Activated T-helper 1 cell treated with anti-CD3 and anti-CD28 coated beads, Interleukin-12 subunit alpha, Interleukin-12 subunit beta, Interleukin-2, Interleukin-4 antibody, amounts not matched to agents 30 ng/mL and 10 ng/mL and 1 ng/mL, durations not matched to agents 14 hours and 24 hours and 36 hours (primary cell): ENCODE data around the gene GLCE. TPM values are rescaled to one million over a fixed set of nuclear protein-coding genes. Genes with fewer than 3 reads are reported as not detected.

Experiments
- DNase-seq: peaks from one replicate; pipeline ENCODE4 v3.0.0; 2021; ENCODE audit warnings: low spot score
- H3K27ac Mint-ChIP-seq: one replicate; pipeline ENCODE4 v1.8.0; 2021; ENCODE audit warnings: mild to moderate bottlenecking, mixed read lengths
- H3K27me3 Mint-ChIP-seq: one replicate; pipeline ENCODE4 v1.8.0; 2022; ENCODE audit warnings: mild to moderate bottlenecking, moderate library complexity, mixed read lengths; ENCODE audit not compliant: insufficient read depth
- H3K36me3 Mint-ChIP-seq: one replicate; pipeline ENCODE4 v1.8.0; 2021; ENCODE audit warnings: low read depth, mixed read lengths
- H3K4me1 Mint-ChIP-seq: one replicate; pipeline ENCODE4 v1.8.0; 2021; ENCODE audit warnings: low read depth, mixed read lengths
- H3K4me3 Mint-ChIP-seq: one replicate; pipeline ENCODE4 v1.8.0; 2021; ENCODE audit warnings: mild to moderate bottlenecking, moderate library complexity, mixed read lengths
- H3K9me3 Mint-ChIP-seq: one replicate; pipeline ENCODE4 v1.8.0; 2021; ENCODE audit warnings: mixed read lengths
- intact Hi-C: fragments of 100-400 bp; cut with micrococcal nuclease; formaldehyde crosslinking; loops from one replicate; pipeline ENCODE4 v1.15.1; 2024
- total RNA-seq: library from RNA; stranded (reverse); gene quantifications from 2 replicates; pipeline ENCODE4 v1.2.3, GENCODE V29; 2022

GLCE gene
- total RNA-seq, 1 donor from 2014 or later: 2.9 TPM

DNA sequence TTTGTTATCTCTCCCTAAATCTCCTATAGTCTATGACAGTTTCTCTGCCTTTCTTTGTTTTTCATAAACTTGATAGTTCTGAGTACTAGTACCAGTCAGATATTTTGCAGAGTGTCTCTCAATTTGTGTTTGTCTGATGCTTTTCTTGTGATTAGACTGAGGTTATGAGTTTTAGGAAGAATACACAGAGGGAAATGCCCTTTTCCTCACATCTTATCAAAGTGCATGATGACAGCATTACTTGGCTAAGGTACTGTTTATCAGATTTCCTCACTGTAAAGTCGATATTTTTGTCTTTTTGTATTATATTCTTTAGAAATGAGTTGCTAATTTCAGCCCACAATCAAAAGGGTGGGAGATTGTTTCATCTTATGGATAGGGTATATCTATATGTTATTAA is 45.6 kb downstream of the GLCE start:
- Mint-ChIP-seq H3K4me1 (no peaks in the 10 kb centered on the region), H3K27ac (no peak overlapping the region), H3K4me3 (no peak overlapping the region), H3K9me3 (no peaks in the 10 kb centered on the region), H3K27me3 (peaks cover 4% of the 10 kb centered on the region), H3K36me3 (no peaks in the 10 kb centered on the region)
- intact Hi-C loops: no loop called here
- DNase-seq: no peak

DNA sequence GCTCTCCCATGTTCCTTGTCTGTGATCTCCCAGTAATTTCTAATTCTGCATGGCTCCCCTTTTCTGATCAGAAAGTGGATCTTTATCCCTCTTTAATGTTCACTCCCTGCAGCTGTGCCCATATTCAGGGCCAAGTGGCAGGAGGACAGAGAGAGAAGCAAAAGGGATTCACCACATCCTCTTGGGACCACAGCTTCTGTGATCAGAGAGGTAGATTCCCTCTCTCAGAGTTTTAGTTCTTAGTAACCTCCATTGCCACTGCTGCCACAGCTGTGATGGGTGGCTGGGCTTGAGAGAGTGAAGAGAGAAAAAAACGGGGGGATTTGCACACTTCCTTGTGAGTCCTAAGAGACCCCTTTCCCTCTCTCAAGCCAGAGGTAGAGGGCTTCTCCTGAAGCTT is 49.2 kb downstream of the GLCE start:
- Mint-ChIP-seq H3K4me3 (no peak overlapping the region), H3K36me3 (no peaks in the 10 kb centered on the region), H3K4me1 (no peaks in the 10 kb centered on the region), H3K27ac (no peak overlapping the region), H3K27me3 (peaks cover 4% of the 10 kb centered on the region), H3K9me3 (no peaks in the 10 kb centered on the region)
- no peak for DNase-seq
- intact Hi-C loops: no loop called here

DNA sequence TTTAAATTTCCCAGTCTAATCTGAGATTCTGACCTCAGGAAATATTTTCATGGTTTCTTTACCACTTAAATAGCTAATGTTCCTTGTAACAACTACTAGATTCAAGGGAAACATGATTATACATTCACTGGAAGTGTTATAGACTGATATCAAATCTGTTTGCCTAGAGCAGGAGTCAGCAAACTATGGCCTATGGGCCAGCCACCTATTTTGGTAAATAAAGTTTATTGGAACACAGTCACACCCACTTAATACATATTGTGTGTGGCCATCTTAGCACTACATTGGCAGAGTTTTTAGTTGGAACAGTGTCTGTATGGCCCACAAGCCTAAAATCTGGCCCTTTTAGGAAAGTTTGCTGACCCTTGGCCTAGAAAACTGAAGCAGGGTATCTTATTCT is 50.1 kb downstream of the GLCE start:
- Mint-ChIP-seq H3K4me3 (no peak overlapping the region), H3K9me3 (no peaks in the 10 kb centered on the region), H3K4me1 (no peaks in the 10 kb centered on the region), H3K27ac (no peak overlapping the region), H3K27me3 (peaks cover 4% of the 10 kb centered on the region), H3K36me3 (no peaks in the 10 kb centered on the region)
- no peak for DNase-seq
- intact Hi-C loops: no loop called here

DNA sequence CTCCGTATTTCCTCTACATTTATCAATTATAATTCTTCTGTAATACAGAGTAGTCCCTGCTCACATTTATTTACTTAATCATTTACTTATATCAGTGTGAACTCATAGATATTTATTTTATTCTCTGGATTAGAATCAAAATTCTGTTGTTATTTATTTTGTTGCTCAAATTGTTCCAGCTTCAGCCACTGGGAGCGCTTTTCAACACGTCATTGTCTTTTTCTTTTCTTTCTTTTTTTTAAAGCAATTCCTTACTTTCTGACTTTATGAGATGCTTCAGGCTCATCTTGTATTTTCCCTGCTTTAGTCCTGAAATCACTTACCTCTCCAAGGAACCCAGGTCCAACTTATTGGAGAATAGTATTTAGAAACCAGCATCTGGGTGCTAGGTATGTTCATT is 53.4 kb downstream of the GLCE start:
- H3K27ac Mint-ChIP-seq: no peak overlapping the region
- no peaks in the 10 kb centered on the region for H3K9me3 Mint-ChIP-seq
- DNase-seq: no peak
- H3K4me3 Mint-ChIP-seq: no peak overlapping the region
- no peaks in the 10 kb centered on the region for H3K36me3 Mint-ChIP-seq
- no peaks in the 10 kb centered on the region for H3K27me3 Mint-ChIP-seq
- H3K4me1 Mint-ChIP-seq: no peaks in the 10 kb centered on the region
- intact Hi-C loops: no loop called here

DNA sequence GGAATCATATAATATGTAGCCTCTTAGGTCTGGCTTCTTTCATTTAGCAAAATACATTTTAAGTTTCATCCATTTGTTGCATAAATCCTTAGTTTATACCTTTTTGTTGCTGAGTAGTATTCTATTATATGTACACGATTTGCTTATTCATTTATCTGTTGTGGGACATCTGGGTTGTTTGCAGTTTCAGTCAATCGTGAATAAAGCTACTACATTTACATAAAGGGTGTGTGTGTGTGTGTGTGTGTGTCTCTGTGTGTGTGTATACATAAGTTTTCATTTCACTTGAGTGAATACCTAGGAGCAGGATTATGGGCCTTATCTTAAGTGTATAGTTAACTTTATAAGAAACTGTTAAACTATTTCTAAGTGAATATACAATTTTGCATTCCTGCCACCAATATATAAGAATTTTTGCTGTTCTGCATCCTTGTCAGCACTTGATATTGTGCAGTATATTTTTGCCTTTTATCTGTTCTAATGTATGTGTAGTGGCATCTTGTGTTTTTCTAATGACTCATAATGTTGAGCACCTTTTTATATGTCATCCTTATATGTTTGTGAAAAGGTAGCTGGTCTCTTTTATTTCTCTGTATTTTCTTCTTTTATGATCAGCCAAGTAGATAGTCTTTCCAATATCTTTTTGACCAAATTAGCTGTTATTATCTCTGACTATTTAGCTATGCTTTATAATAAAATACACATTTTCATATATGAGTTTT is 55.0 kb downstream of the GLCE start:
- H3K4me3 Mint-ChIP-seq: no peak overlapping the region
- H3K9me3 Mint-ChIP-seq: no peaks in the 10 kb centered on the region
- no peak for DNase-seq
- no peaks in the 10 kb centered on the region for H3K27me3 Mint-ChIP-seq
- no peaks in the 10 kb centered on the region for H3K4me1 Mint-ChIP-seq
- no peak overlapping the region for H3K27ac Mint-ChIP-seq
- intact Hi-C loops: no loop called here
- H3K36me3 Mint-ChIP-seq: no peaks in the 10 kb centered on the region

DNA sequence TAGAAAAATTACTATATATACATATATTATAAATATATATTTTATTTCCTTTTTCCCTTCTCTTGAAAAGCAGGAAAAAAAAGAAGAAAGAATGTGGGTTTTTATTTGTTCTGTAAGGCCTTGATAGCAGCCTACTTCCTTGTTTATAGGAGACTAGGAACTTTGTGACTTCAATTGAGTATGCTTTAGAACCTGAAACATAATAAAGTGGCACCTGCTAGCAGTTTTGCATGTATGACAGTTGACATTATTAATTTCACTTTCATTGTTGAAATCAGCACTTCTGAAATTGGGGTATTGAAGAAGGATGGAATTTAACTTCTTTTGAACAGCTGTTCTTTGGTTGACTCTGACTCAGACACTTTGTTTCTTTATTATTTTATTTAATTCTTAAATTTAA is 56.9 kb downstream of the GLCE start:
- no peak overlapping the region for H3K4me3 Mint-ChIP-seq
- no peaks in the 10 kb centered on the region for H3K27me3 Mint-ChIP-seq
- intact Hi-C loops: no loop called here
- H3K27ac Mint-ChIP-seq: no peak overlapping the region
- H3K4me1 Mint-ChIP-seq: no peaks in the 10 kb centered on the region
- DNase-seq: no peak
- H3K36me3 Mint-ChIP-seq: no peaks in the 10 kb centered on the region
- no peaks in the 10 kb centered on the region for H3K9me3 Mint-ChIP-seq

DNA sequence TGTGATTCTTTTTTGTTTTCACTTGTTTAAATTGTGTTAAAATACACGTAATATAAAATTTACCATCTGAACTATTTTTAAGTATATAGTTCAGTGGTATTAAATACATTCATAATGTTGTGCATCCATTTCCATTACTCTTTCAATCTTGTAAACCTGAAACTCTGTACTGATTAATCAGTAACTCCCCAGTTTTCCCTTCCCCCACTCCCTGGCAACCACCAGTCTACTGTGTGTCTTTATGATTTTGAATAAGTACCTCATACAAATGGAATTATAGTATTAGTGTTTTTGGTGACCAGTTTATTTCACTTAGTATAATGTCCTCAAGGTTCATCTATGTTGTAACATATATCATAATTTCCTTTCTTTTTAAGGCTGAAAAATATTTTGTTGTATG is 59.3 kb downstream of the GLCE start:
- no peak for DNase-seq
- intact Hi-C loops: no loop called here

DNA sequence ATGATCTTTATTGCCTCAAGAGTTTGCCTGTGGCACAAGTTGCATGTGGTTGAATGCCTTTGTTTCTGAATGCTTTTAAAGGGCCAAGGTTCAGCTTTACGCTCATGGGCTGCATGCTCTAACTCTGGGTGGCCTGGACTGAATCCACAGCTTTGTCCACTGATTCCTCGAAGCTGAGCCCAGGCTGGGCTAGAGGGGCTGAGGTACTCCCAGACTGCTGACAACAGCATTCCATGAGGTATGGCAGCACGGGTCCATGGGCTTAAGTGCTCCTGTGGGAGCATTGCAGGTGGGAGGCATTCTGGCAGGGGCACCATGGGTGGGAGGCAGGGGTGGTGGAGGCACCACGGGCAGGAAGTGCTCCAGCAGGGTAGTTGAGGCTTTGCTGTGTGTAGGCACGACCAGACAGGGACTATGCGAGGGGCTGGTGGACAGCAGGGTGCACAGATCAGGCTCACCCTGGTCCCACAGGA is 61.6 kb downstream of the GLCE start:
- H3K4me1 Mint-ChIP-seq: no peaks in the 10 kb centered on the region
- H3K9me3 Mint-ChIP-seq: peaks cover 11% of the 10 kb centered on the region
- no peaks in the 10 kb centered on the region for H3K27me3 Mint-ChIP-seq
- DNase-seq: no peak
- no peak overlapping the region for H3K27ac Mint-ChIP-seq
- H3K36me3 Mint-ChIP-seq: no peaks in the 10 kb centered on the region
- intact Hi-C loops: no loop called here
- H3K4me3 Mint-ChIP-seq: no peak overlapping the region

More for the DNA sequence above, 59.3 kb downstream of the GLCE start:
- H3K4me1 Mint-ChIP-seq: no peaks in the 10 kb centered on the region
- no peaks in the 10 kb centered on the region for H3K36me3 Mint-ChIP-seq
- H3K4me3 Mint-ChIP-seq: no peak overlapping the region
- H3K9me3 Mint-ChIP-seq: peaks cover 11% of the 10 kb centered on the region
- H3K27ac Mint-ChIP-seq: no peak overlapping the region
- H3K27me3 Mint-ChIP-seq: no peaks in the 10 kb centered on the region

DNA sequence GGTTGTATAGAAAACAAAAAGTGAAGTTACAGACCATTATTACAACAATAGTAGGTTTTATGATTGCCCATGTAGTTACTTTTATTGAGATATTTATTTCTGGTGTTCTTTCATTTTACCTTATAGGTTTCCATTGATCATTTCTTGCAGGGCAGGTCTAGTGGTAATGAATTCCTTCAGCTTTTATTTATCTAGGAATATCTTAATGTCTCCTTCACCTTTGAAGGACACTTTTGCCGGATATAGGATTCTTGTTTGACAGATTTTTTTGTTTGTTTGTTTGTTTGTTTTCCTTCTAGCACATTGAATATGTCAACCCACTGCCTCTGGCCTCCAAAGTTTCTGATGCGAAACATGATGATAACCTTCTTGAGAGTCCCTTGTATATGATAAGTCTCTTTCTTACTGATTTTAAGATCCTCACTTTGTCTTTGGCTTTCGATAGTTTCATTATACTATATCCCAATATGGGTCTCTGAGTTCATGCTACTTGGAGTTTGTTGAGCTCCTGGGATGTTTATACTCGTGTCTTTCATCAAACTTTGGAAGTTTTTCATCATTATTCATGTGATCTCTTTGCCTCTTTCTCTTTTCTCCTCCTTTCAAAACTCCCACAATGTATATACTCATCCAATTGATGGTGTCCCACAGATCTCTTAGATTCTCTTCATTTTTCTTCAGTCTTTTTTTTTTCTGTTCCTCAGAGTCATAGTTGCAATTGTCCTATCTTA is 62.8 kb downstream of the GLCE start:
- Mint-ChIP-seq H3K9me3 (peaks cover 11% of the 10 kb centered on the region), H3K4me3 (no peak overlapping the region), H3K27ac (no peak overlapping the region), H3K36me3 (no peaks in the 10 kb centered on the region), H3K27me3 (no peaks in the 10 kb centered on the region), H3K4me1 (no peaks in the 10 kb centered on the region)
- no peak for DNase-seq
- intact Hi-C loops: no loop called here

DNA sequence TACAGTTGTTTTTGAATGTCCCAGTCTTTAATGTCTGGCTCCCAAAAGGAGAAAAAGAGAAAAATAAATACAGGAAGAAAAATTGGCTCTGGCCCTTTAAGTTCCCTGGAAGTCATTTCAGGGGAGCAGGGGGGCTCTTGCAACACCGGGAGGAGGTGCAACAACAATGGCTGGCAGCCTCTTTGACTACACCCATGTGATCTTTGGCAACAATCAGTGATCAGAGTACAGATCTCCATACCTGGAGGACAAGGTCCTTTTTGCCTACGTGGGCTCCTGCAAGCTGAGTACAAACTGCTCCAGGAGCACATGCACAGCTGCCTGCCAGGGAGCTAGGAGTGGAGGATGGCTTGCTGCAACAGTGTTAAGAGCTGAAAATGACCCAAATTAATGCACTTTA is 63.9 kb downstream of the GLCE start:
- intact Hi-C loops: no loop called here
- H3K27me3 Mint-ChIP-seq: no peaks in the 10 kb centered on the region
- H3K27ac Mint-ChIP-seq: no peak overlapping the region
- no peak overlapping the region for H3K4me3 Mint-ChIP-seq
- no peaks in the 10 kb centered on the region for H3K36me3 Mint-ChIP-seq
- H3K9me3 Mint-ChIP-seq: peaks cover 11% of the 10 kb centered on the region
- DNase-seq: no peak
- H3K4me1 Mint-ChIP-seq: no peaks in the 10 kb centered on the region

DNA sequence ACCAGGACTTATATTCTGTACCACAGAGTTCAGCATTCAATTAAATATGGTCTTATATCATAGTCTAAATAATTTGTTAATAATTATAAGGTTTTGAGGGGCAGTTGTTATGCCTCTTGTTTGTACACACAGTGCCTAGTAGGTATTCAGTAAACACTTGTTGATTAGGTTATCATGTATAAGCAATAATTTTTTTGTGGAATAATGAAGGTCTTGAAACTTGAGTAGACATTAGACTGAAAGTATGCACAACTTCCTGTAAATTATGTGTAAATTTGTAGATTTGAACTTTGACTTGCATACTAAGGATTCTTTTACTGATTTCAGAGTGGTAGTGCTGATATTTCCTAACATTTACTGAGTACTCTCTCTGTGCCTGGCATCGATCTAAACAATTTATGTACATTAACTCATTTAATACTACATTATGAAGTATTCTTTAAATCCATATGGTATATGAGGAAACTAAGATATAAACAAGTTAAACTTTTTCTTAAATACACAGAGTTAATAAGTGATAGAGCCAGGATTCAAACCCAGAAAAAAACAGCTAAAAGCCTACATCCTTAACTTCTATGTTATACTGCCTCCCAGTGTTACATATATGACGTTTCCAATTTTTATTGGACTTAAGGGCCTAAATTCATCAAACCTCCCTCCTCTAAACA is 65.1 kb downstream of the GLCE start:
- H3K9me3 Mint-ChIP-seq: peaks cover 11% of the 10 kb centered on the region

DNA sequence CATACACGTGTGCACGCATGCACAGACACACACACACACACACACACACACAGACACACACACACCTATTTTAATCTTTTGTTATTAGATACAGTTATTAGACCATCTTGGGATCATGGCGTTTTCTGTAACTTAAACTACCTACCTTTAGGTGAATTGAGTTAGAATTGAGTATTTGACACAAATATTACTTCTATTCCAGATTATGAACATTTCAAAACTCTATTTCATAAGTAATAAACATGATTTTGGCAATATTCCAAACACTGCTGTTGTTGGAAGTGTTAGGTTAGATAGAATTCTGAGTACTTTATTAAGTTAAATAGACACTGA is 65.6 kb downstream of the GLCE start:
- no peaks in the 10 kb centered on the region for H3K4me1 Mint-ChIP-seq
- intact Hi-C loops: no loop called here
- H3K27me3 Mint-ChIP-seq: no peaks in the 10 kb centered on the region
- H3K36me3 Mint-ChIP-seq: no peaks in the 10 kb centered on the region
- H3K4me3 Mint-ChIP-seq: no peak overlapping the region
- no peak overlapping the region for H3K27ac Mint-ChIP-seq
- no peak for DNase-seq
- H3K9me3 Mint-ChIP-seq: peaks cover 11% of the 10 kb centered on the region

More for the DNA sequence above, 65.1 kb downstream of the GLCE start:
- no peaks in the 10 kb centered on the region for H3K27me3 Mint-ChIP-seq
- H3K36me3 Mint-ChIP-seq: no peaks in the 10 kb centered on the region
- H3K4me1 Mint-ChIP-seq: no peaks in the 10 kb centered on the region
- intact Hi-C loops: loop anchor here (1.0 kb wide), 1 partner anchor 166 kb away; no protein-coding TSS in a partner anchor
- H3K27ac Mint-ChIP-seq: no peak overlapping the region
- no peak for DNase-seq
- no peak overlapping the region for H3K4me3 Mint-ChIP-seq

DNA sequence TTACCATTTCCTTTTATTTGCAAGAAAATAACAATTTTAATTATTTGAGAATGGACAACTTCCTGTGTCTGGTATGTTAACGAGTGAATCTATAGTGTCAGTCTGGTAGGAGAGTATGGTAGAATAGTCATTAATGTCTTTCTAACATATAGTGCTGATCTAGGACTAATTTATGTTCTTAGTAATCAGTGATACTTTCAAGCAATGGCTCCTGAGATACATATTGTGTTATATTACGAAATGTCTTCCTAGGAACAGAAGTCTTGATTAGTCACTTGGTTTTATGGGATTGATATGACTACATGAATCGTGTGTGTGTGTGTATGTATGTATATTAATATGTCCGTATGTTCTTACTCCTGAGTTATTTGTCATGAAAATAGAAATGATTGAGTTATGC is 71.7 kb downstream of the GLCE start:
- Mint-ChIP-seq H3K4me1 (no peaks in the 10 kb centered on the region), H3K36me3 (no peaks in the 10 kb centered on the region), H3K27me3 (peaks cover 2% of the 10 kb centered on the region), H3K4me3 (no peak overlapping the region), H3K27ac (no peak overlapping the region), H3K9me3 (no peaks in the 10 kb centered on the region)
- intact Hi-C loops: no loop called here
- no peak for DNase-seq
